HL-60 (cell line): Measurements from ENCODE around the gene FOXI1.
A peak's percentile ranks its signal among the peaks of the same experiment; 100 is the strongest.

ENCODE experiments used
- CTCF ChIP-seq: IDR thresholded peaks from one replicate; pipeline ENCODE4 v1.5.1; 2011; ENCODE audit warnings: low read length, control low read depth, inconsistent platforms; ENCODE audit not compliant: insufficient read depth
- GABPA ChIP-seq: IDR thresholded peaks from 2 replicates; pipeline ENCODE4 v1.6.1; 2012; ENCODE audit warnings: low read depth
- POLR2AphosphoS5 ChIP-seq: IDR thresholded peaks from 2 replicates; pipeline ENCODE4 v1.6.1; 2012; ENCODE audit warnings: low read depth
- REST ChIP-seq: IDR thresholded peaks from 2 replicates; pipeline ENCODE4 v1.6.1; 2012; ENCODE audit warnings: low read depth; ENCODE audit not compliant: insufficient replicate concordance
- SPI1 ChIP-seq: IDR thresholded peaks from 2 replicates; pipeline ENCODE4 v1.6.1; 2012; ENCODE audit warnings: low read depth, mild to moderate bottlenecking, borderline replicate concordance

- TF ChIP-seq CTCF (no peak), POLR2AphosphoS5 (no peak), REST (no peak), SPI1 (peak; percentile 65; the same call in 1 of the 2 replicates), GABPA (no peak)
These were observed 7.8 kb downstream of the FOXI1 start for GRCh38 chr5:170113522-170113900.
